Activated CD8-positive, alpha-beta T cell treated with anti-CD3 and anti-CD28 coated beads, Interleukin-2, amount 10 ng/mL, durations not matched to agents 7 days and 5 days (primary cell): ENCODE measurements around the gene CFAP69. TPM values are rescaled to one million over a fixed set of nuclear protein-coding genes. Genes with fewer than 3 reads are reported as not detected.

Source experiments
- ATAC-seq: fragments of 150-1000 bp; cut with Tn5 transposase; one replicate; pipeline ENCODE4 v1.10.0; 2021; ENCODE audit warnings: moderate library complexity
- CTCF ChIA-PET: fragments of 350-600 bp; sonication (Branson Sonifier 250); formaldehyde crosslinking; loops from one replicate; lab custom pipeline; 2021; ENCODE audit warnings: antibody characterized with exemption; lab: Charles Lee
- POLR2A ChIA-PET: fragments of 350-600 bp; sonication (Branson Sonifier 250); formaldehyde crosslinking; loops from one replicate; lab custom pipeline; 2021; ENCODE audit warnings: antibody characterized with exemption; lab: Charles Lee
- DNase-seq: peaks from one replicate; pipeline ENCODE4 v3.0.0-alpha.2; 2020
- H3K27ac Mint-ChIP-seq: one replicate; pipeline ENCODE4 v1.8.0; 2021; ENCODE audit warnings: mild to moderate bottlenecking, mixed read lengths
- H3K27me3 Mint-ChIP-seq: one replicate; pipeline ENCODE4 v1.8.0; 2021; ENCODE audit warnings: low read depth, mixed read lengths
- H3K36me3 Mint-ChIP-seq: one replicate; pipeline ENCODE4 v1.8.0; 2021; ENCODE audit warnings: low read depth, mixed read lengths
- H3K4me1 Mint-ChIP-seq: one replicate; pipeline ENCODE4 v1.8.0; 2021; ENCODE audit warnings: low read depth, mixed read lengths
- H3K4me3 Mint-ChIP-seq: one replicate; pipeline ENCODE4 v1.8.0; 2021; ENCODE audit warnings: mild to moderate bottlenecking, mixed read lengths
- H3K9me3 Mint-ChIP-seq: one replicate; pipeline ENCODE4 v1.8.0; 2022; ENCODE audit warnings: mixed read lengths; ENCODE audit not compliant: insufficient read depth
- total RNA-seq, 2 experiments: library from RNA; stranded (reverse); gene quantifications; one replicate each; pipeline ENCODE4 v1.2.3, GENCODE V29; 2021

Gene CFAP69
- total RNA-seq, 2 experiments from 2014 or later: 0.65 TPM; not detected in 1

- Mint-ChIP-seq H3K4me3 (no peak overlapping the region), H3K27ac (no peak overlapping the region), H3K9me3 (no peaks in the 10 kb centered on the region), H3K4me1 (no peaks in the 10 kb centered on the region), H3K36me3 (no peaks in the 10 kb centered on the region), H3K27me3 (peaks cover 9% of the 10 kb centered on the region)
- POLR2A ChIA-PET: no interaction called here
- no peak for ATAC-seq
- CTCF ChIA-PET: interaction anchor here (1.8 kb wide), 1 partner anchor 11 kb away, joined by 6 read pairs; the partner anchor contains the start of gene STEAP2
- no peak for DNase-seq
Measured at GRCh38 chr7:90222390-90222789, 22.6 kb upstream of the CFAP69 start.

DNA sequence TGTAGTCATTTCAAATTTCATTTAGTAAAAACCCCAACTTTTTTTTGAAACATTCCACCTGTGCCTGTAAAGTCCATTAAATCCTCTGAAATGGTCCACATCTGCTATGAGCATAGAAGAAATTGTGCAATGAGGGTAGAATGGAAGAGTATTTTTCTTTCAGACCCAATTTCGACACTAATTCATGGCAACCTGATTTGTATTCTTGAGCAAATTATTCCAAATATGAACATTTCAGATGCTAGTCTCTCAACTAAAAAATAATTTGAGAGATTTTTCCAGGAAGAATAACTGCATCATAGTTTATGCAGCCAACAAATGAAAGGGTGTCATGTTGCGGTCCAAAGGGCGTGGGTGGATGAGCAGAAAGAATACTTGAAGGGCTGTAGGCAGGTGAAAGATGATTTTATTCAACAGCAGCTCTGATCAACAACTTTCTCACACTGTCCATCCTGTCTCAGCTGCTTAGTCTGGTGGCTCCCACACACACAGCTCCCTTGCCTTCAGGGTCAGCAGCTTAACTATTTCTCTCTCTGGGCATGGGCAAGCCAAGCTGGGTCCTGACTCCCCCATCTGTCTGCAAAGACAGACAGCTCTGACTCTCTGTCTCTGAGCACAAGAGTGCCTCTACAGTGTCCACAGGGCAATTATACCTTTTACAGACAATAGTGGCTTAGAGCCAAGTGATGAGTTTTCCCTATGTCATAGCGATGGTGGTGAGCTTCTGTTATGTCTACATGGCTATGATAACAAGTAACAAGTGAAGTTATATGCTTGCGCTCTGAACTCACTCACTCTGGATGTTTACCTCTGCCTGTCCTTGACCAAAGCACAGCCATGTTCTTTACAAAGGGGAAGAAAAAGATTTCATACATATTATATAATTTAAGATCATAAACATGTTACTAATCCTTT lies 21.9 kb upstream of the CFAP69 start:
- CTCF ChIA-PET: interaction anchor here (1.5 to 1.8 kb wide), 2 partner anchors 12 to 205 kb away, joined by 4 to 6 read pairs; partner anchors contain the start of gene STEAP2
- ATAC-seq: no peak
- H3K9me3 Mint-ChIP-seq: no peaks in the 10 kb centered on the region

DNA sequence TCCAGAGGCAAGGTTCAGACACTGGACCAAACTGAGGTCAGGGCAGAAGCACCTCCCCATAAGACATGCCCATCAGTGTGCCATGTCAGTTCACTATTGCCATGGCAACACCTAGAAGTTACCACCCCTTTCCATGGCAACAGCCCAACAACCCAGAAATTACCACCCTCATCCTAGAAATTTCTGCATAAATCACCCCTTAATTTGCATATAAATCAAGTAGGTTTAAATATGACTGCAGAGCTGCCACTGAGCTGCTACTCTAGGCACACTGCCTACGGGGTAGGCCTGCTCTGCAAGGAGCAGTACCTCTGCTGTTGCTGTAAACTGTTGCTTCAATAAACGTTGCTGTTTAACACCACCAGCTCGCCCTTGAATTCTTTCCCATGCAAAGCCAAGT lies 20.8 kb upstream of the CFAP69 start:
- no peak for DNase-seq
- Mint-ChIP-seq H3K36me3 (no peaks in the 10 kb centered on the region), H3K4me1 (no peaks in the 10 kb centered on the region), H3K4me3 (no peak overlapping the region), H3K9me3 (no peaks in the 10 kb centered on the region), H3K27me3 (peaks cover 11% of the 10 kb centered on the region), H3K27ac (no peak overlapping the region)
- ChIA-PET POLR2A (no interaction called here), CTCF (interaction anchor here (1.5 to 1.8 kb wide), 2 partner anchors 13 to 204 kb away, joined by 4 to 6 read pairs; partner anchors contain the start of gene STEAP2)
- no peak for ATAC-seq

More for the DNA sequence above, 21.9 kb upstream of the CFAP69 start:
- Mint-ChIP-seq H3K4me1 (no peaks in the 10 kb centered on the region), H3K36me3 (no peaks in the 10 kb centered on the region), H3K27me3 (peaks cover 8% of the 10 kb centered on the region), H3K27ac (no peak overlapping the region), H3K4me3 (no peak overlapping the region)
- DNase-seq: no peak
- POLR2A ChIA-PET: no interaction called here

DNA sequence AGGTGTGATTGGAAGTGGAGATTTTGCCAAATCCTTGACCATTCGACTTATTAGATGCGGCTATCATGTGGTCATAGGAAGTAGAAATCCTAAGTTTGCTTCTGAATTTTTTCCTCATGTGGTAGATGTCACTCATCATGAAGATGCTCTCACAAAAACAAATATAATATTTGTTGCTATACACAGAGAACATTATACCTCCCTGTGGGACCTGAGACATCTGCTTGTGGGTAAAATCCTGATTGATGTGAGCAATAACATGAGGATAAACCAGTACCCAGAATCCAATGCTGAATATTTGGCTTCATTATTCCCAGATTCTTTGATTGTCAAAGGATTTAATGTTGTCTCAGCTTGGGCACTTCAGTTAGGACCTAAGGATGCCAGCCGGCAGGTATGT lies 19.8 kb upstream of the CFAP69 start:
- Mint-ChIP-seq H3K36me3 (no peaks in the 10 kb centered on the region), H3K4me1 (no peaks in the 10 kb centered on the region), H3K27ac (no peak overlapping the region), H3K9me3 (no peaks in the 10 kb centered on the region), H3K4me3 (no peak overlapping the region), H3K27me3 (peaks cover 14% of the 10 kb centered on the region)
- ATAC-seq: no peak
- ChIA-PET POLR2A (no interaction called here), CTCF (no interaction called here)
- no peak for DNase-seq

DNA sequence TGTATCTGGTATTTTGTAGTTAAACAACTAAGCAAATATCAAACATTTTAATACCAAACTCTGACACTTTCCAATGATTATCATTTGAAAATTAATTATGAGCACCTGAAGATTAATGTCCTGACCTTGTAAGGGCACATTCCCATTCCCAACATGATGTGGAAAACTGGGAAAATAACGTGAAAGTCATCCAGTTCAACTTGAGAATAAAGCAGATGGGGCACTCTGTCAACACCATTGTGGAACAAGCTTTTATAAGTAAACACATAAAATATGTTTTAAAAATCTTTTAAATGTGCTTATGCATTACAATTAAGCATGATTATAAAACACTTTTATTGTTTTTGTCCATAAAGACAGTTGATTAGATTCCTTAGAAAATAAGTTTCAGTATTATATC lies 19.4 kb upstream of the CFAP69 start:
- Mint-ChIP-seq H3K36me3 (no peaks in the 10 kb centered on the region), H3K9me3 (no peaks in the 10 kb centered on the region), H3K4me3 (no peak overlapping the region), H3K4me1 (no peaks in the 10 kb centered on the region), H3K27me3 (peaks cover 12% of the 10 kb centered on the region), H3K27ac (no peak overlapping the region)
- DNase-seq (no peak), ATAC-seq (no peak)
- CTCF ChIA-PET: no interaction called here
- POLR2A ChIA-PET: no interaction called here

GRCh38 chr7:90227259-90227658 lies 17.7 kb upstream of the CFAP69 start:
- ATAC-seq (no peak), DNase-seq (no peak)
- ChIA-PET CTCF (no interaction called here), POLR2A (no interaction called here)
- Mint-ChIP-seq H3K9me3 (no peaks in the 10 kb centered on the region), H3K27me3 (peaks cover 12% of the 10 kb centered on the region), H3K4me1 (no peaks in the 10 kb centered on the region), H3K27ac (no peak overlapping the region), H3K36me3 (no peaks in the 10 kb centered on the region), H3K4me3 (no peak overlapping the region)

- H3K27ac Mint-ChIP-seq: no peak overlapping the region
- ChIA-PET CTCF (no interaction called here), POLR2A (no interaction called here)
- no peak overlapping the region for H3K4me3 Mint-ChIP-seq
- DNase-seq (no peak), ATAC-seq (no peak)
- H3K27me3 Mint-ChIP-seq: peaks cover 10% of the 10 kb centered on the region
- no peaks in the 10 kb centered on the region for H3K36me3 Mint-ChIP-seq
- no peaks in the 10 kb centered on the region for H3K9me3 Mint-ChIP-seq
- no peaks in the 10 kb centered on the region for H3K4me1 Mint-ChIP-seq
Measured at GRCh38 chr7:90229682-90230081, 15.3 kb upstream of the CFAP69 start.

- no peaks in the 10 kb centered on the region for H3K4me1 Mint-ChIP-seq
- H3K36me3 Mint-ChIP-seq: no peaks in the 10 kb centered on the region
- no peak overlapping the region for H3K4me3 Mint-ChIP-seq
- ChIA-PET CTCF (no interaction called here), POLR2A (no interaction called here)
- ATAC-seq (no peak), DNase-seq (no peak)
- H3K9me3 Mint-ChIP-seq: no peaks in the 10 kb centered on the region
- H3K27me3 Mint-ChIP-seq: peaks cover 10% of the 10 kb centered on the region
- no peak overlapping the region for H3K27ac Mint-ChIP-seq
Measured at GRCh38 chr7:90230834-90231233, 14.1 kb upstream of the CFAP69 start.

DNA sequence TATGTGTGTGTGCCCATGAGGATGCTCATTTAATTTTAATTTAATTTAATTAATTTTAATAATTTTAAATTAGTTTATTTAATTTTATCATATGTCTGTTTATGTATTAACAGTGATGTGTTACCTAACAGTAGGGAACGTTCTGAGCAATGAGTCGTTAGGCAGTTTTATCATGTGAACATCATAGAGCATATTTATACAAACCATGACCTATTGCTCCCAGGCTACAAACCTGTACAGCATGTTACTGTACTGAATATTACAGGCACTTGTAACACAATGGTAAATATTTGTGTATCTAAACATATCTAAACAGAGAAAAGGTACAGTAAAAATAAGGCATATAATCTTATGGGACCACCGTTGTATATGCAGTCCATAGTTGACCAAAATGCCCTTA lies 13.7 kb upstream of the CFAP69 start:
- H3K27me3 Mint-ChIP-seq: peaks cover 10% of the 10 kb centered on the region
- POLR2A ChIA-PET: no interaction called here
- no peak for ATAC-seq
- no peaks in the 10 kb centered on the region for H3K36me3 Mint-ChIP-seq
- no peaks in the 10 kb centered on the region for H3K9me3 Mint-ChIP-seq
- CTCF ChIA-PET: no interaction called here
- no peaks in the 10 kb centered on the region for H3K4me1 Mint-ChIP-seq
- no peak overlapping the region for H3K27ac Mint-ChIP-seq
- no peak for DNase-seq
- no peak overlapping the region for H3K4me3 Mint-ChIP-seq

- Mint-ChIP-seq H3K4me1 (no peaks in the 10 kb centered on the region), H3K9me3 (no peaks in the 10 kb centered on the region), H3K4me3 (no peak overlapping the region), H3K36me3 (no peaks in the 10 kb centered on the region), H3K27me3 (peaks cover 12% of the 10 kb centered on the region), H3K27ac (no peak overlapping the region)
- ATAC-seq (no peak), DNase-seq (no peak)
- POLR2A ChIA-PET: no interaction called here
- CTCF ChIA-PET: no interaction called here
Measured at GRCh38 chr7:90232430-90232829, 12.5 kb upstream of the CFAP69 start.

- H3K9me3 Mint-ChIP-seq: no peaks in the 10 kb centered on the region
- H3K27ac Mint-ChIP-seq: no peak overlapping the region
- no peak overlapping the region for H3K4me3 Mint-ChIP-seq
- POLR2A ChIA-PET: no interaction called here
- no peaks in the 10 kb centered on the region for H3K4me1 Mint-ChIP-seq
- ATAC-seq: no peak
- DNase-seq: no peak
- peaks cover 16% of the 10 kb centered on the region for H3K27me3 Mint-ChIP-seq
- CTCF ChIA-PET: no interaction called here
- H3K36me3 Mint-ChIP-seq: no peaks in the 10 kb centered on the region
Measured at GRCh38 chr7:90233569-90233968, 11.4 kb upstream of the CFAP69 start.

GRCh38 chr7:90236721-90237289 lies 8.2 kb upstream of the CFAP69 start:
- no peaks in the 10 kb centered on the region for H3K36me3 Mint-ChIP-seq
- ChIA-PET CTCF (no interaction called here), POLR2A (no interaction called here)
- no peak overlapping the region for H3K4me3 Mint-ChIP-seq
- no peaks in the 10 kb centered on the region for H3K9me3 Mint-ChIP-seq
- H3K27ac Mint-ChIP-seq: no peak overlapping the region
- H3K4me1 Mint-ChIP-seq: peaks cover 3% of the 10 kb centered on the region
- no peak for DNase-seq
- no peak for ATAC-seq
- H3K27me3 Mint-ChIP-seq: peaks cover 14% of the 10 kb centered on the region
